Hepatocyte (in vitro differentiated cells): ENCODE results near the gene MCEE. TPM values are rescaled to one million over a fixed set of nuclear protein-coding genes. Genes with fewer than 3 reads are reported as not detected.

Source experiments
- DNase-seq: peaks from one replicate; pipeline ENCODE4 v3.0.0-alpha.2; 2016; ENCODE audit warnings: low spot score
- H2AFZ ChIP-seq: fragments of 200-600 bp; sonication (generic); 2 replicates; pipeline ENCODE4 v1.6.0; 2016; ENCODE audit warnings: antibody characterized with exemption, mild to moderate bottlenecking
- H3K27ac ChIP-seq: fragments of 200-600 bp; sonication (generic); 2 replicates; pipeline ENCODE4 v1.5.1; 2016; ENCODE audit warnings: mild to moderate bottlenecking
- H3K27me3 ChIP-seq: fragments of 200-600 bp; sonication (generic); 2 replicates; pipeline ENCODE4 v1.6.1; 2016
- H3K36me3 ChIP-seq: fragments of 200-600 bp; sonication (generic); replicated peaks from 2 replicates; pipeline ENCODE4 v1.5.1; 2016; ENCODE audit warnings: low read depth; ENCODE audit not compliant: insufficient read depth
- H3K4me1 ChIP-seq: fragments of 200-600 bp; sonication (generic); 2 replicates; pipeline ENCODE4 v1.5.1; 2016; ENCODE audit warnings: mild to moderate bottlenecking, moderate library complexity; ENCODE audit not compliant: insufficient read depth
- H3K4me2 ChIP-seq: fragments of 200-600 bp; sonication (generic); 2 replicates; pipeline ENCODE4 v1.6.0; 2016
- H3K4me3 ChIP-seq: fragments of 200-600 bp; sonication (generic); 2 replicates; pipeline ENCODE4 v1.5.1; 2016; ENCODE audit warnings: mild to moderate bottlenecking
- H3K79me2 ChIP-seq: fragments of 200-600 bp; sonication (generic); 2 replicates; pipeline ENCODE4 v1.6.0; 2017; ENCODE audit warnings: mild to moderate bottlenecking
- H3K9me2 ChIP-seq: fragments of 200-600 bp; sonication (generic); replicated peaks from 2 replicates; pipeline ENCODE4 v1.6.0; 2017; ENCODE audit warnings: mild to moderate bottlenecking; ENCODE audit not compliant: insufficient read depth
- H3K9me3 ChIP-seq: fragments of 200-600 bp; sonication (generic); 2 replicates; pipeline ENCODE4 v1.5.1; 2016; ENCODE audit warnings: low read depth, mild to moderate bottlenecking
- H4K20me1 ChIP-seq: fragments of 200-600 bp; sonication (generic); 2 replicates; pipeline ENCODE4 v1.6.0; 2016; ENCODE audit warnings: mild to moderate bottlenecking; ENCODE audit not compliant: insufficient read depth, poor library complexity, severe bottlenecking
- EZH2 ChIP-seq: fragments of 200-600 bp; sonication (generic); IDR thresholded peaks from 2 replicates; pipeline ENCODE4 v1.6.1; 2016; ENCODE audit warnings: antibody characterized with exemption, mild to moderate bottlenecking, borderline replicate concordance
- EZH2phosphoT487 ChIP-seq: fragments of 200-600 bp; sonication (generic); IDR thresholded peaks from one replicate; pipeline ENCODE4 v1.6.1; 2018; ENCODE audit warnings: antibody characterized with exemption, mild to moderate bottlenecking, low read depth, moderate library complexity; ENCODE audit not compliant: unreplicated experiment, severe bottlenecking
- WGBS: methylation state at CpG from one replicate; pipeline ENCODE4 v1.1.6; 2016; ENCODE audit warnings: low lambda C conversion rate; ENCODE audit errors: missing lambda C conversion rate; 5-methylcytosine and 5-hydroxymethylcytosine counted together
- polyA plus RNA-seq: library from polyadenylated mRNA; unstranded; fragments of >200 nt; fragmentation: Nextera tagmentation; extraction: Ambion mirVana; gene quantifications from 2 replicates; pipeline ENCODE4 v1.2.1, GENCODE V29; 2016
- small RNA-seq: library from RNA; depleted of rRNA; stranded (forward); fragments of <200 nt; gene quantifications from one replicate; pipeline ENCODE3, GENCODE V24; 2014
- total RNA-seq: library from RNA; depleted of rRNA; stranded (reverse); fragments of >200 nt; gene quantifications from 2 replicates; pipeline ENCODE4 v1.2.3, GENCODE V29; 2014
- TF ChIP-seq, protein P1 (sequence below): fragments of 200-600 bp; sonication (generic); IDR thresholded peaks from 2 replicates; pipeline ENCODE4 v1.5.1; 2016; ENCODE audit warnings: antibody characterized with exemption, mild to moderate bottlenecking; ENCODE audit not compliant: poor library complexity

MCEE gene
- total and polyA plus RNA-seq, 2 experiments from 2014 or later = 22.3 to 29.3 TPM

DNA sequence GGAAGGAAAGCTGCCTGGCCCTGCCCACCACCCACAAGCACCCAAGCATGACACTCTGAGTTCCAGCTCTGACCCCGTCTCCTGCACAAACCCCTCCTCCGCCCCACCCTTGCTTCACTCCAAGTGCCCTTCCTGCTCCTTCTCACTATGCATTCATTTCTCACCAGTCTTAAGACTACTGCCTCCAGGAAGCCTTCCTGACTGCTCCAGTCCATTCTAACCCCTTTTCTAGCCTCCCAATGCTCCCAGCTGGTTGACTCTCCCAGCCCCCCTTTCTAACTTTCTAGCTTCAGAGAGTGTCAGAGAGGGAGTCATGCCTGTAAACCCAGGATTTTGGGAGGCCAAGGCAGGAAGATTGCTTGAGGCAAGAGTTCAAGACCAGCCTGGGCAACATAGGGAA is 69.8 kb downstream of the MCEE start:
- Histone ChIP-seq H3K4me1 (peaks cover 12% of the 10 kb centered on the region), H4K20me1 (no peaks in the 10 kb centered on the region), H3K27ac (no peak overlapping the region), H3K4me2 (no peak overlapping the region), H3K36me3 (no peaks in the 10 kb centered on the region), H2AFZ (no peak overlapping the region), H3K9me3 (no peaks in the 10 kb centered on the region), H3K9me2 (no peaks in the 10 kb centered on the region), H3K4me3 (no peak overlapping the region), H3K27me3 (peaks cover 2% of the 10 kb centered on the region), H3K79me2 (no peaks in the 10 kb centered on the region)
- DNase-seq = no peak
- TF ChIP-seq, protein P1, sequence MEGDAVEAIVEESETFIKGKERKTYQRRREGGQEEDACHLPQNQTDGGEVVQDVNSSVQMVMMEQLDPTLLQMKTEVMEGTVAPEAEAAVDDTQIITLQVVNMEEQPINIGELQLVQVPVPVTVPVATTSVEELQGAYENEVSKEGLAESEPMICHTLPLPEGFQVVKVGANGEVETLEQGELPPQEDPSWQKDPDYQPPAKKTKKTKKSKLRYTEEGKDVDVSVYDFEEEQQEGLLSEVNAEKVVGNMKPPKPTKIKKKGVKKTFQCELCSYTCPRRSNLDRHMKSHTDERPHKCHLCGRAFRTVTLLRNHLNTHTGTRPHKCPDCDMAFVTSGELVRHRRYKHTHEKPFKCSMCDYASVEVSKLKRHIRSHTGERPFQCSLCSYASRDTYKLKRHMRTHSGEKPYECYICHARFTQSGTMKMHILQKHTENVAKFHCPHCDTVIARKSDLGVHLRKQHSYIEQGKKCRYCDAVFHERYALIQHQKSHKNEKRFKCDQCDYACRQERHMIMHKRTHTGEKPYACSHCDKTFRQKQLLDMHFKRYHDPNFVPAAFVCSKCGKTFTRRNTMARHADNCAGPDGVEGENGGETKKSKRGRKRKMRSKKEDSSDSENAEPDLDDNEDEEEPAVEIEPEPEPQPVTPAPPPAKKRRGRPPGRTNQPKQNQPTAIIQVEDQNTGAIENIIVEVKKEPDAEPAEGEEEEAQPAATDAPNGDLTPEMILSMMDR = no peak
- TF ChIP-seq EZH2 = no peak
- no peak for TF ChIP-seq EZH2phosphoT487
- 83% methylated on average over 2 of the region's 2 CpGs for WGBS

Small RNA genes within 50 kb of the gene (small RNA-seq; reads per million reads assigned to genes)
- gene AC007881.1 = not detected

Other genes starting within 250 kb of the MCEE start
- 0.20 and 0.52 TPM in 2 replicates for gene VAX2, start 229.7 kb downstream of the MCEE start, total RNA-seq
- gene VAX2, start 229.7 kb downstream of the MCEE start, polyA plus RNA-seq = 0.23 and 1.2 TPM in 2 replicates
- 0.84 and 1.7 TPM in 2 replicates for gene ATP6V1B1, start 194.3 kb downstream of the MCEE start, total RNA-seq
- 2.9 and 4.0 TPM in 2 replicates for gene ATP6V1B1, start 194.3 kb downstream of the MCEE start, polyA plus RNA-seq
- gene ANKRD53, start 151.6 kb downstream of the MCEE start, total RNA-seq = 0.48 and 0.97 TPM in 2 replicates
- gene ANKRD53, start 151.6 kb downstream of the MCEE start, polyA plus RNA-seq = 3.4 and 4.7 TPM in 2 replicates
- 62.6 and 81.0 TPM in 2 replicates for gene TEX261, start 135.4 kb downstream of the MCEE start, total RNA-seq
- 39.5 and 41.5 TPM in 2 replicates for gene TEX261, start 135.4 kb downstream of the MCEE start, polyA plus RNA-seq
- gene NAGK, start 61.6 kb downstream of the MCEE start, total RNA-seq = 76.1 and 103 TPM in 2 replicates
- 123 and 127 TPM in 2 replicates for gene NAGK, start 61.6 kb downstream of the MCEE start, polyA plus RNA-seq
- gene MPHOSPH10, start 405 bp upstream of the MCEE start, total RNA-seq = 17.0 and 21.6 TPM in 2 replicates
- 18.8 and 25.3 TPM in 2 replicates for gene MPHOSPH10, start 405 bp upstream of the MCEE start, polyA plus RNA-seq
- gene PAIP2B, start 96.9 kb upstream of the MCEE start, total RNA-seq = 4.4 and 4.8 TPM in 2 replicates
- 1.8 and 2.6 TPM in 2 replicates for gene PAIP2B, start 96.9 kb upstream of the MCEE start, polyA plus RNA-seq
- 141 and 170 TPM in 2 replicates for gene ZNF638, start 201.6 kb upstream of the MCEE start, total RNA-seq
- gene ZNF638, start 201.6 kb upstream of the MCEE start, polyA plus RNA-seq = 41.2 and 52.7 TPM in 2 replicates